GM19372 (cell line): ENCODE results near the gene HDGFL2.

Experiments used
- ATAC-seq: cut with Tn5 transposase; IDR thresholded peaks from one replicate; pipeline ENCODE4 v1.9.1; 2021; ENCODE audit warnings: mild to moderate bottlenecking, low read depth, moderate library complexity; ENCODE audit not compliant: unreplicated experiment

Gene HDGFL2

GRCh38 chr19:4496304-4496703, 24.2 kb downstream of the HDGFL2 start:
- no peak for ATAC-seq

GRCh38 chr19:4497770-4498389, 25.8 kb downstream of the HDGFL2 start:
- ATAC-seq: no peak

GRCh38 chr19:4498694-4499093, 26.6 kb downstream of the HDGFL2 start:
- ATAC-seq: no peak

GRCh38 chr19:4499318-4499717, 27.2 kb downstream of the HDGFL2 start:
- ATAC-seq: no peak

GRCh38 chr19:4499855-4500254, 27.8 kb downstream of the HDGFL2 start:
- no peak for ATAC-seq

- no peak for ATAC-seq
Observed at GRCh38 chr19:4500841-4501591, 28.9 kb downstream of the HDGFL2 start.

GRCh38 chr19:4501691-4502090, 29.6 kb downstream of the HDGFL2 start:
- ATAC-seq: no peak

- ATAC-seq: no peak
Observed at GRCh38 chr19:4502282-4503131, 30.4 kb downstream of the HDGFL2 start.

- no peak for ATAC-seq
Observed at GRCh38 chr19:4503132-4503824, 31.2 kb downstream of the HDGFL2 start.

GRCh38 chr19:4503825-4504170, 31.7 kb downstream of the HDGFL2 start:
- no peak for ATAC-seq

GRCh38 chr19:4504297-4504701, 32.2 kb downstream of the HDGFL2 start:
- no peak for ATAC-seq

GRCh38 chr19:4504891-4505569, 32.9 kb downstream of the HDGFL2 start:
- no peak for ATAC-seq

- no peak for ATAC-seq
Observed at GRCh38 chr19:4505570-4506448, 33.7 kb downstream of the HDGFL2 start.

- no peak for ATAC-seq
Observed at GRCh38 chr19:4506449-4507149, 34.5 kb downstream of the HDGFL2 start.

- ATAC-seq: no peak
Observed at GRCh38 chr19:4507150-4507452, 35.0 kb downstream of the HDGFL2 start.

- no peak for ATAC-seq
Observed at GRCh38 chr19:4507804-4508203, 35.7 kb downstream of the HDGFL2 start.

- no peak for ATAC-seq
Observed at GRCh38 chr19:4508698-4509097, 36.6 kb downstream of the HDGFL2 start.

GRCh38 chr19:4510435-4511255, 38.5 kb downstream of the HDGFL2 start:
- ATAC-seq: no peak
